PFSK-1 (cell line): ENCODE data around the gene VPS18.

Source experiments
- FOXP2 ChIP-seq: optimal IDR thresholded peaks from 2 replicates; pipeline ENCODE3; 2011; ENCODE audit warnings: borderline replicate concordance, control low read depth, inconsistent platforms; ENCODE audit not compliant: insufficient read depth; ENCODE audit errors: extremely low read length, extremely low read depth
- POLR2AphosphoS5 ChIP-seq: IDR thresholded peaks from 2 replicates; pipeline ENCODE4 v1.6.1; 2012; ENCODE audit warnings: low read depth, mild to moderate bottlenecking, control low read depth, low read length, moderate library complexity
- SIN3A ChIP-seq: IDR thresholded peaks from 2 replicates; pipeline ENCODE4 v1.6.1; 2012; ENCODE audit warnings: mild to moderate bottlenecking, low read length, moderate library complexity, borderline replicate concordance; ENCODE audit not compliant: insufficient read depth
- TAF1 ChIP-seq: IDR thresholded peaks from 2 replicates; pipeline ENCODE4 v1.6.1; 2012; ENCODE audit warnings: low read length, control low read depth, borderline replicate concordance; ENCODE audit not compliant: insufficient read depth
- TF ChIP-seq, protein P1 (sequence below), 2 experiments: IDR thresholded peaks; 2 replicates each; pipeline versions ENCODE4 v1.6.1 to v1.8.0; 2011 to 2012; ENCODE audit warnings: low read depth in 2 of 2, low read length in 2 of 2, control low read depth in 1 of 2, inconsistent platforms in 1 of 2, mild to moderate bottlenecking in 1 of 2, moderate library complexity in 1 of 2; ENCODE audit not compliant: insufficient read depth in 1 of 2

The VPS18 gene

DNA sequence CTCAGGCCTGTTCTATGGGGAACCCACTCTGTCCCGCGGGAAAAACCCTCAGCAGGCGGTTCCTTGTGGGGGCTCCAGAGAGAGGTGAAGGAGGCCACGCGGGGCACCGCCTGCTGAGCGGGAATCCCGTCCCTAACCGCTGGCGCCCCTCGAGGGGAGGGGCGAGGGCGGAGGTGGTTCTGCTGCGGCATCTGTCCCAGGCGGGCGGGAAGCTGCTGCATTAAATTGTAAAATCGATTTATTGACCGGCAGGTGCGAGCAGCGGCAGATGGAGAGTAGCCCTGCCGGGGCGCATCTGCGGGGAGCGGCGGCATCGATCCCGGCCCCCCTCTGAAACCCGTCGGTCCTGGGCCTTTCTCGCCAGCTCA, 31.2 kb downstream of the VPS18 start:
- TF ChIP-seq TAF1 (no peak), POLR2AphosphoS5 (no peak), SIN3A (no peak), FOXP2 (no peak)
- TF ChIP-seq, protein P1, sequence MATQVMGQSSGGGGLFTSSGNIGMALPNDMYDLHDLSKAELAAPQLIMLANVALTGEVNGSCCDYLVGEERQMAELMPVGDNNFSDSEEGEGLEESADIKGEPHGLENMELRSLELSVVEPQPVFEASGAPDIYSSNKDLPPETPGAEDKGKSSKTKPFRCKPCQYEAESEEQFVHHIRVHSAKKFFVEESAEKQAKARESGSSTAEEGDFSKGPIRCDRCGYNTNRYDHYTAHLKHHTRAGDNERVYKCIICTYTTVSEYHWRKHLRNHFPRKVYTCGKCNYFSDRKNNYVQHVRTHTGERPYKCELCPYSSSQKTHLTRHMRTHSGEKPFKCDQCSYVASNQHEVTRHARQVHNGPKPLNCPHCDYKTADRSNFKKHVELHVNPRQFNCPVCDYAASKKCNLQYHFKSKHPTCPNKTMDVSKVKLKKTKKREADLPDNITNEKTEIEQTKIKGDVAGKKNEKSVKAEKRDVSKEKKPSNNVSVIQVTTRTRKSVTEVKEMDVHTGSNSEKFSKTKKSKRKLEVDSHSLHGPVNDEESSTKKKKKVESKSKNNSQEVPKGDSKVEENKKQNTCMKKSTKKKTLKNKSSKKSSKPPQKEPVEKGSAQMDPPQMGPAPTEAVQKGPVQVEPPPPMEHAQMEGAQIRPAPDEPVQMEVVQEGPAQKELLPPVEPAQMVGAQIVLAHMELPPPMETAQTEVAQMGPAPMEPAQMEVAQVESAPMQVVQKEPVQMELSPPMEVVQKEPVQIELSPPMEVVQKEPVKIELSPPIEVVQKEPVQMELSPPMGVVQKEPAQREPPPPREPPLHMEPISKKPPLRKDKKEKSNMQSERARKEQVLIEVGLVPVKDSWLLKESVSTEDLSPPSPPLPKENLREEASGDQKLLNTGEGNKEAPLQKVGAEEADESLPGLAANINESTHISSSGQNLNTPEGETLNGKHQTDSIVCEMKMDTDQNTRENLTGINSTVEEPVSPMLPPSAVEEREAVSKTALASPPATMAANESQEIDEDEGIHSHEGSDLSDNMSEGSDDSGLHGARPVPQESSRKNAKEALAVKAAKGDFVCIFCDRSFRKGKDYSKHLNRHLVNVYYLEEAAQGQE (IDR thresholded peaks at IDR 0.05; ENCODE audit: insufficient read depth in 1 of 2, low read depth in 2 of 2, low read length in 2 of 2) = no peak

DNA sequence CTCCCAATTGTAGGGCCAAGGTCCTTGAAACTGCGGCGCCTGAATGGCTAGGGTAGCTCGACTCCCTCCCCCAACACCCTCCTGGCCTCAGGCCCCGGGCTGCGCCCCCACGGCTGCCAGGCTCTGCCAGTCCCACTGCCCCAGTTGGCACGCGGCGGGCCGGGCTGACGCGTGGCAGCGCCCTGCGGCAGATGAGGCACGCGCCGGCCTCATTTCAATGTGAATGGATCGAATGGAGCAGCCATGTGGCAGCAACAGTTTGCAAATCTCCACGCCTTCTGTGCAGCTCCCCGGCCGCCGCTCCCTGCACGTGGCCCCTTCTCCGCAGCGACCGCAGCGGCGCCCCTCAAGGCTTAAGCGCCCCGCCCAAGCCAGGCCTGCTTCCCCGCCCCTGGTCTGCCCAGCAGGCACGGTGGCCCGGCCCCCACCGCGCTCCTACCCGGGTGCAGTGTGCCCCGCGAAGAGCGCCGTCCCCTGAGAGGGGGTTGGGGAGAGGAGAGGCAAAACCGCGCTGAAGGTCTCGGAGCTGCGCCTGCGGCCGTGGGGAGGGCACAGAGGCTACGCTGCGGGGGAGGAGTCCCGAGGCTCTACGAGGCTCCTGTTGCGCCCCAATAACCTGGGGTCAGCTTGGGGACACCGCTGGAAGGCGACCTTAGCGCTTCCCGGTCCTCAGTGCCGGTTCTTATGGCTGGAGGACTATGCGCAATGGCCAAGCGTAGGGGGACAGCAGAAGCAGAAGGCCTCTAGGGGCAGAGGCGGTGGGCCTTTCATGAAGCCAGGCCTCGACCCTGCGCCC, 31.8 kb downstream of the VPS18 start:
- TF ChIP-seq SIN3A (no peak), POLR2AphosphoS5 (no peak), FOXP2 (no peak), TAF1 (no peak)
- TF ChIP-seq, protein P1 (IDR thresholded peaks at IDR 0.05; ENCODE audit: insufficient read depth in 1 of 2, low read depth in 2 of 2, low read length in 2 of 2) = no peak

DNA sequence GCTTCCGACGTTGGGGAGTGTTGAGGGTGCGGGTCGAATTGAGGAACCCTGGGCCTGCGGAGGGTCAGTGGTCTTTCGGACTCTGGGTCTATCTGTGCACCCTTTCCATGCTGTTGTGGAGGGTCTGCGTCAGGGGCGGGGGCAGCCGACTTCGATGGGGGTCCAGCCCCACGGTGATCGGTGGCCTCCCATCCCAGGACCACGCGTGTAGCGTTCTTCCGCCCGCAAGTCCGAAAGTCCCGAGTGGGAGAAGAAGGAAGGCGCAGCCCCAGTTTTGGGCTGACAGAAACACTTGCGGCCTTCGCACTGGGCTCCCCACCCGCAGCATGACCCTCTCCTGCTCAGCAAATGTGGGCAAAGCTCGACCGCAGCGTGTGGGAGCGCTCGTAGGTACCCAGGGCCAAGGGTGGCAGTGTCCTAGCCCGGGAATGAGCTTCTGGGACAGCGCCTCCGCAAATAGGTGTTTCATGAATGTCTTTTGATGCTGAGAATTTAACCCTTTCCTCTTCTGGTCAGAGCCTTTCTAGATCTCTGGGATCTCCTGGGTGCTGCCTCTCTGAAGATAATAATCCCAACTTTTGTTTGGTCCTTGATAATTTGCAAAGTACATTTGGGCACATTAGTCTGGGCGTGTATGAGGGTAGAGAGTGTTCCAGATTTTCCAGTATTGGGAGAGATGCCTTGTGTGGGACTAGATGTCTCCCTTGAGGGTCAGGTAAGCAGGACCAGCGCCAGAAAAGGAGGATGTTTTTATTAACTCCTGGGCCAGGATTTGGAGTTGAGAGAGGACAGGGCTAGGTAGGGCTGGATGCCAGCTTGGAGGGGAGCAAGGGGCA, 32.6 kb downstream of the VPS18 start:
- TF ChIP-seq, protein P1 (IDR thresholded peaks at IDR 0.05; ENCODE audit: insufficient read depth in 1 of 2, low read depth in 2 of 2, low read length in 2 of 2) = no peak
- TF ChIP-seq TAF1 (no peak), FOXP2 (no peak), POLR2AphosphoS5 (no peak)

DNA sequence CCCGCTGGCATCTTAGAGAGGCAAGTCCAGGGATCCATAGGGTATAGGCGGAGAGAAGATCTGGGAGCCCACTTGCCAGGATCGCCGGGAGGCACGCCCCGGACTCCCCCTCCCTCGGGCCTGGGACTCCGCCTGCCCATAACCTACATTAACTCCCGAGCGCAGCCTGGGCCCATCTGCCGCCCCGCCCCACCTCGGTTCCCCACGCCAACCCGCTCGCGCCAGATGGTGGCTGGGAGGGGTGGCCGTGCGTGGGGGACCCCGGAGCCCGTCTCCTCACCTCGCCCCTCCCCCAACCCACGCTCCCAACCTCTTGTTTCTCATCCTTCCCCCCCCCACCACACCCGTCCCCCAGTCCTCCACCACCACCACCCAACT, 33.2 kb downstream of the VPS18 start:
- TF ChIP-seq, protein P1 (IDR thresholded peaks at IDR 0.05; ENCODE audit: insufficient read depth in 1 of 2, low read depth in 2 of 2, low read length in 2 of 2) = no peak
- TF ChIP-seq POLR2AphosphoS5 (no peak), FOXP2 (no peak), SIN3A (no peak), TAF1 (no peak)
